ENCODE measurements around the gene PKP1.

DNA sequence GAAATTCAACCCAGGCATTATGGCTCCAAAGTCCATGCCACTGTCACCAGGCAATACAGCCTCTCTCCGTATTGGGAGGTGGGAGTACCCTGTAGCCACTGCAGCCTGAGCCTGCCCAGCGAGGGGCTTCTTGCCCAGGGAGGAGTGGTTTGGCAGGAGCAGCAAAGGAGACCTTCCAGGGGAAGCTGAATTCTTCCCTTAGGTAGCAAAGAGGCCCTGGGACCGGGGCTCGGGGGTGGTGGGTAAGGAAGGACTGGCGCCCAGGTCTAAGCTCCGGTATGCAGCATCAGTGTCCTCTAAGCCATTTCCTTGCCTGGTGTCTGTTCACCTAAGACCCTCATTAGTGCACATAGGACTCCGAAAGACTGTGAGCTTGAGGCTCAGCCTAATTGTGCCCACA is 77.2 kb downstream of the PKP1 start:
- no peak for TF ChIP-seq CTCF (IDR thresholded peaks at IDR 0.05)
- no peak for TF ChIP-seq POLR2A (IDR thresholded peaks at IDR 0.05)
